Stromal cell of bone marrow (primary cell): Measurements from ENCODE around the gene PTEN.
"Not testable (repeated sequence)": the region's sequence is repeated elsewhere in the genome, so short reads cannot be mapped to it uniquely, and the experiment has no call there.

Experiments used
- DNase-seq: peaks from one replicate; pipeline ENCODE4 v3.0.0-alpha.2; 2012; ENCODE audit warnings: low read depth

Gene PTEN

DNA sequence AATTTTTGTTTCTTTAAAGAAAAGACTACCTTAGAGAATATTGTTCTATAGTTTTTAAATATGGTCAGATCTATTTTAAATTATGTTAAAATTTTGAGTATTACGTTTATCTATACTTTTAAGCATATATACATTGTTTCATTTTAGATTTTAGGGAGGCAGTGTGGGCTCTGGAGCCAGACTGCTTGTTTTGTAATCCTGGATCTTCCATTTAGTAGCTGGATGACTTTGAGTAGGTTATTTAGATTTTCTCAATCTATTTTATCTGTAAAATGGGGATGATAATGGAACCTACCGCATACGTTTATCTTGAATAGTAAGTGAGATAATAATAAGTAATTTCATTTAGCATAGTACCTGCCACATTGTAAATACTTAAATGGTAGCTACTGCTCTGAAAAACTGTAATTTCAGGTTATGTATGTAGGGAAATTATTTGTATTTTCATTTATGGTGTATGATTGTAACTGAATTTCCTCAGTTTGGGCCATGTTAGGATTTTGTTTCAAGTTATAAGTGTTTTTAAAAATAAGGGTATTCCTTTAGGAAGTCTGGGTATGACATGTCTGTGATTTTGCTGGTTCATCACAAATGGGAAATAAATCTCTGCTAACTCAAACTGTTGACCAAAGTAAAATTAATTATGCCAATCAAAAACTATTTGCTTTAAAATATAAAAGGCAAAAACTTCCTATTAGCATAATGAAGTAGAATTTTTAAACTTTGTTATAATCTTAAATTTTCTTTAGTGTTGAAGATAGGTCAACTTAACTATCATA lies 6.5 kb downstream of the PTEN start:
- DNase-seq, result no peak

DNA sequence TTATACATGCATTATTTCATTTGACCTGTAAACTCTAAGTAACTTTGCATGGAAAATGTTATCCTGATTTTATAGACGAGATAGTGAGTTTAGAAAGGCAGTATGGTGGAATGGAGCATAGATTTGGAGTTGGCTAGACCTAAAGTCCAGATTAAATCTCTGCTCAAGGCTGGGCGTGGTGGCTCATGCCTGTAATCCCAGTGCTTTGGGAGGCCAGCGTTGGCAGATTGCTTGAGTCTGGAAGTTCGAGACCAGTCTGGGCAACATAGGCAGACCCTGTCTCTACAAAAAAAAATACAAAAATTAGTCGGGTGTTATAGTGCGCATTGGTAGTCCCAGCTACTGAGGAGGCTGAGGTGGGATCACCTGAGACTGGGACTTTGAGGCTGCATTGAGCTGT lies 9.4 kb downstream of the PTEN start:
- DNase-seq, result no peak

- DNase-seq, result no peak
Observed at GRCh38 chr10:87873656-87874055, 10.2 kb downstream of the PTEN start.

- no peak for DNase-seq
Observed at GRCh38 chr10:87875929-87876571, 12.6 kb downstream of the PTEN start.

DNA sequence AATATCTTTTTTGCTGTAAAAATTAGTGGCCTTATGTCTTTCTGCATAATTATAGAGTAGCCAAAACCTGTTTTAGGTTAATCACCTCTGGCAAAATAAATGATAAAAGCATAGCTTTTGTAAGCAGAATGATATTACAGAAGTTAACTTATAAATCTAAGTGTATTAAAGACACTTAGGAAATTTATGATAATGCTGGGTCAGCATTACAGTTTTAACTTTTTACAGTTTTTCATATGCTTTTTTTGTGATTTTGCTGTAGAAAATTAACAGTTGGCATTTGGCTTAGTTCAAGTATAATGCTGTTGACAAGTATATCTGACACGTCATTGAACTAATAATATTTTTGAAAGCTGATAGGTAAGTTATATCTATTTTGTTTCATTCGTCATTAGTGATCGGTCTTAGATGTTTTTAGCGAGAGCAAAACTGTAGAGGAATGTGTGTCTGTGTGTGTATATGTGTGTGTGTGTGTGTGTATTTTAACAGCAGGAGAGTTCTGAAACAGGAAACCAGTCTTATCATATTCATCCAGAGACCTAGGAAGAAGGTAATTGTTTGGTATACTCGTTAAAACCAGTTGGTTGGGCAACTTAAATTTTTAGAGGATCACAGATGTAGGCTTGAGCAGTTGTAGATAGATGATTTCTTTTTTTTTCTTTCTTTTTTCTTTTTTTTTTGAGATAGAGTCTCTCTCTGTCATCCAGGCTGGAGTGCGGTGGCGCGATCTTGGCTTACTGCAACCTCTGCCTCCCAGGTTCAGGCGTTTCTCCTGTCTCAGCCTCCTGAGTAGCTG lies 15.4 kb downstream of the PTEN start:
- DNase-seq, result no peak

- no peak for DNase-seq
Observed at GRCh38 chr10:87880336-87880735, 16.9 kb downstream of the PTEN start.

GRCh38 chr10:87881373-87882059 lies 18.1 kb downstream of the PTEN start:
- DNase-seq, result not testable (repeated sequence)

DNA sequence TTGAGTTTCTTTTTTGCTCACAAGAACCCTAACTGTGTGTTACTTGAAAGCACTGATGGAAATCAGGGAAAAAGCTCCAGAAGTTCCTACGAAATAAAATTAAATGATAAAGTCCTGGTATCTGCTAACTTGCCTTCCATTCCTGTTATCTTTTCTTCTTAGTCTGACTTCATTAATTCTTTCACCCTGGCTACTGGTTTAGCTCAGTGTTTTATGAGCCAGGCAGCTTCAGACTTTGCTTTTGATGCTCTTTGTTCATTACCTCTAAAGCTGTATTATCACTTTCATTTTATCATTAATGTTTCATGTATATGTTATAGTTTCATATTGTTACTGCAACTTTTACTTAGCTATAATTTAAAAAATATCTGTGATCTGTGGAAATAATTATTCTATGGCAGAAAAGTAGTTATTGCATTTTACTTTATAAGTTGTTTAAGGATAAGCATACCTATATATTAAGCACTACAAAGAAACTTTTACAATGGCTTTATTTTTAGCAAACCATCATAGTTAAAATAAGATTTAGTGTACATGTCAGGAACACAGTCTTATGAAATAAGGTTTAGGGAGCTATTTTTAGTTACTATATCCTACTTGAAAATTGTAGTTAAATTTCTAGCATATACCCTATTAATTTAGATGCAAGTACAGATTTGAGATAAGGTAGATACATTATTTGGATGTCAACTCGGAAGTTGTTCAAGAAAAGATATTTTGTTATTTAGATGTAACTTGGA lies 19.3 kb downstream of the PTEN start:
- no peak for DNase-seq

DNA sequence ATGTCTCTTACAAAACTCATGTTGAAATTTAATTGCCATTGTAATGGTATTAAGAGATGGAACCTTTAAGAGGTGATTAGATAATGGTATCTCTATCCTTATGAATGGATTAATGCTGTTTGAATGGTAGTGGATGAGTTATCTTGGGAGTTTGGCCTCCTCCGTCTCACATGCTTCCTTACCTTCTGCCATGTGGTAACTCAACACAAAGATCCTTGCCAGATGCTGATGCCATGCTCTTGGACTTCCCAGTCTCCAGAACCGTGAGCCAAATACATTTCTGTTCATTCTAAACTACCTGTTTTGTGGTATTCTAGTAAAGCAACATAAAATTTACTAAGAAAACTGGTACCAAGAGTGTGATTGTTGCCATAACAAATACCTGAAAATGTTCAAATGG lies 23.2 kb downstream of the PTEN start:
- no peak for DNase-seq

GRCh38 chr10:87887146-87887545 lies 23.7 kb downstream of the PTEN start:
- DNase-seq, result no peak

DNA sequence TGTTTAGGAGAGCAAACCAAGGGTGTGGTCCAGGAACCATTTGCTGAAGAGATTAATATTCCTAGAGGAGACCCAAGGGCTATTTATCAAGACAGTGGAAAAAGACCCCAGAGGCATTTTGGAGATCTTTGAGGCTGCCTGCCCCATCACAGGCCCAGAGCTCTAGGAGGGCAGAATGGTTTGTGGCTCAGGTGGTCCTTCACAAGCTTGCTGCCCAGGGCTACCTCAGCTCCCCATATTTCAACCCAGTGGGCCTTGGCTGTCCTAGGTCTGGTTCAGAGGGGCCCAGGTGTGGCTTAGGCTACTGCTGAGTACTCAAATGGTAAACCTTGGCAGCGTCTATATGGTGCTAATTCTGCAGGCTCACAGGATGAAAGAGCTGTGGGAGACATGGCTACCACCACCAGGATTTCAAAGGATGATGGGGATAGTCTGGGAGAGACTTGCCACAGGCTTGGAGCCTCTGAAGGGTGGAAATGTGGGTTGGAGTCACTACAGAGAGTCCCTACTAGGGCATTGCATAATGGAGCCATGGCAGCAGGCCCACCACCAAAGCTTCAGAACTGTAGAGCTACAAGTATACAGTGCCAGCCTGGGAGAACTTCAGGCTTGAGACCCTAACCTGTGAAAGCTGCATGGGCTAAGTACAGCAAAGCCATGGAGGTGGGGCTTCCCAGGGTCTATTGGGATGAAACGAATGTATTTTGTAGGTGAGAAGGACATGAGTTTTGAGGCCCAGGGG lies 24.3 kb downstream of the PTEN start:
- no peak for DNase-seq

- no peak for DNase-seq
Observed at GRCh38 chr10:87895430-87895829, 32.0 kb downstream of the PTEN start.

GRCh38 chr10:87896216-87896615 lies 32.8 kb downstream of the PTEN start:
- no peak for DNase-seq

GRCh38 chr10:87897957-87898356 lies 34.5 kb downstream of the PTEN start:
- DNase-seq, result not testable (repeated sequence)

GRCh38 chr10:87903396-87903795 lies 40.0 kb downstream of the PTEN start:
- DNase-seq, result not testable (repeated sequence)

GRCh38 chr10:87913156-87913921 lies 49.9 kb downstream of the PTEN start:
- no peak for DNase-seq

DNA sequence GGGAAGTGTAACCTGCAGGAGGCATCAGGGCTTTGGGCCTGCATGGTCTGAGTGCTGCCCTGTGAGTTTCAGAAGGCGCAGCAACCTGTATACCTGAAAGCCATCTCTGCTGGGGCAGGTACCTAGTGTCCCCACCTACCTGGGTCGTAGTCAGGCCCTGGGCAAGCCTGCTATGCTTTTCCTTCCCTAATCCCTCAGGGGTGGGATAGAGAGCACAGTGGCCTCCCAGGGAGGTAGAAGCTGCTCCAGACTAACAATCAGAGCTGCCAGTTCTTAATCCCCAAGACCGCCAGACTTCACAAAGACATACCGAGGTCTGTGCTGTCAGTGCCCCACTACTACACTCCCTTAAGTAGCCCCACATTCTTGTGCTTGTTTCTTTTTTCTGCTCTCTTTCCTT lies 52.0 kb downstream of the PTEN start:
- no peak for DNase-seq

- DNase-seq, result no peak
Observed at GRCh38 chr10:87915989-87916388, 52.6 kb downstream of the PTEN start.

GRCh38 chr10:87916515-87916914 lies 53.1 kb downstream of the PTEN start:
- DNase-seq, result no peak

- DNase-seq, result no peak
Observed at GRCh38 chr10:87918254-87918859, 54.9 kb downstream of the PTEN start.
